ENCODE data around the gene EVPL.

The EVPL gene

GRCh38 chr17:75985986-75986385 is 41.1 kb downstream of the EVPL start:
- H3K4me3 ChIP-seq (replicated peaks; ENCODE audit: low read depth, low read length) = no peak overlapping the region
- no peak for TF ChIP-seq CTCF (IDR thresholded peaks at IDR 0.05; ENCODE audit: low read depth, low read length, missing control alignments)
- DNase-seq (ENCODE audit: extremely low read depth, low read depth) = no peak

- no peak for DNase-seq (ENCODE audit: extremely low read depth, low read depth)
- no peak for TF ChIP-seq CTCF (IDR thresholded peaks at IDR 0.05; ENCODE audit: low read depth, low read length, missing control alignments)
- no peak overlapping the region for H3K4me3 ChIP-seq (replicated peaks; ENCODE audit: low read depth, low read length)
These were observed 43.5 kb downstream of the EVPL start for GRCh38 chr17:75983501-75984181.

GRCh38 chr17:75981019-75981615 is 46.0 kb downstream of the EVPL start:
- no peak for DNase-seq (ENCODE audit: extremely low read depth, low read depth)
- no peak overlapping the region for H3K4me3 ChIP-seq (replicated peaks; ENCODE audit: low read depth, low read length)
- TF ChIP-seq CTCF (IDR thresholded peaks at IDR 0.05; ENCODE audit: low read depth, low read length, missing control alignments) = no peak

- TF ChIP-seq CTCF (IDR thresholded peaks at IDR 0.05; ENCODE audit: low read depth, low read length, missing control alignments) = no peak
- H3K4me3 ChIP-seq (replicated peaks; ENCODE audit: low read depth, low read length) = peak overlapping the region; percentile 80
- DNase-seq (ENCODE audit: extremely low read depth, low read depth) = no peak
These were observed 46.7 kb downstream of the EVPL start for GRCh38 chr17:75980188-75981018.

GRCh38 chr17:75979705-75980187 is 47.4 kb downstream of the EVPL start:
- no peak for DNase-seq (ENCODE audit: extremely low read depth, low read depth)
- no peak for TF ChIP-seq CTCF (IDR thresholded peaks at IDR 0.05; ENCODE audit: low read depth, low read length, missing control alignments)
- H3K4me3 ChIP-seq (replicated peaks; ENCODE audit: low read depth, low read length) = peak overlapping the region; percentile 80

- H3K4me3 ChIP-seq (replicated peaks; ENCODE audit: low read depth, low read length) = peak within 1 kb of the TSS; percentile 80
- DNase-seq (ENCODE audit: extremely low read depth, low read depth) = peak; percentile 89
- TF ChIP-seq CTCF (IDR thresholded peaks at IDR 0.05; ENCODE audit: low read depth, low read length, missing control alignments) = no peak
These were observed 48.0 kb downstream of the EVPL start, which contains the start of the genes ACOX1 and TEN1 for GRCh38 chr17:75978938-75979704. TSS of gene ACOX1 (minus strand) at chr17:75979166. CDS start at chr17:75979073, 93 bp downstream. TSS of gene TEN1 (plus strand) at chr17:75979240. CDS start at chr17:75986193, 6,953 bp downstream.

Data from HFF-Myc (cell line).